SJCRH30 (cell line): ENCODE results near the gene RBFOX1. TPM values are rescaled to one million over a fixed set of nuclear protein-coding genes. Genes with fewer than 3 reads are reported as not detected.

Experiments used
- DNase-seq, 2 experiments: peaks; one replicate each; pipeline ENCODE4 v3.0.0-alpha.2; 2015 to 2020
- H3K27ac ChIP-seq: fragments of 250-450 bp; sonication (Bioruptor Pico); 2 replicates; pipeline ENCODE4 v1.5.1; 2020; ENCODE audit warnings: mild to moderate bottlenecking, moderate library complexity
- H3K27me3 ChIP-seq: fragments of 250-450 bp; sonication (Bioruptor Pico); 2 replicates; pipeline ENCODE4 v1.5.1; 2020; ENCODE audit warnings: mild to moderate bottlenecking, moderate library complexity
- H3K36me3 ChIP-seq: fragments of 250-450 bp; sonication (Bioruptor Pico); 2 replicates; pipeline ENCODE4 v1.5.1; 2020; ENCODE audit warnings: mild to moderate bottlenecking, moderate library complexity
- H3K4me1 ChIP-seq: fragments of 250-450 bp; sonication (Bioruptor Pico); 2 replicates; pipeline ENCODE4 v1.5.1; 2020; ENCODE audit warnings: mild to moderate bottlenecking, moderate library complexity
- H3K4me3 ChIP-seq: fragments of 250-450 bp; sonication (Bioruptor Pico); 2 replicates; pipeline ENCODE4 v1.5.1; 2020; ENCODE audit warnings: mild to moderate bottlenecking, moderate library complexity
- H3K9me3 ChIP-seq: fragments of 250-450 bp; sonication (Bioruptor Pico); replicated peaks from 2 replicates; pipeline ENCODE4 v1.5.1; 2020; ENCODE audit warnings: mild to moderate bottlenecking, moderate library complexity
- total RNA-seq: library from RNA; depleted of rRNA; stranded (reverse); fragments of >200 nt; shearing (Covaris generic); gene quantifications from 2 replicates; pipeline ENCODE4 v1.2.3, GENCODE V29; 2014

RBFOX1 gene
- total RNA-seq, 1 experiment from 2014 or later = 11.6 TPM

GRCh38 chr16:7437135-7437804 is 104.6 kb downstream of the RBFOX1 start:
- Histone ChIP-seq H3K27ac (no peak overlapping the region), H3K4me1 (no peaks in the 10 kb centered on the region), H3K36me3 (no peaks in the 10 kb centered on the region), H3K27me3 (no peaks in the 10 kb centered on the region), H3K9me3 (no peaks in the 10 kb centered on the region), H3K4me3 (no peak overlapping the region)
- DNase-seq = no peak

DNA sequence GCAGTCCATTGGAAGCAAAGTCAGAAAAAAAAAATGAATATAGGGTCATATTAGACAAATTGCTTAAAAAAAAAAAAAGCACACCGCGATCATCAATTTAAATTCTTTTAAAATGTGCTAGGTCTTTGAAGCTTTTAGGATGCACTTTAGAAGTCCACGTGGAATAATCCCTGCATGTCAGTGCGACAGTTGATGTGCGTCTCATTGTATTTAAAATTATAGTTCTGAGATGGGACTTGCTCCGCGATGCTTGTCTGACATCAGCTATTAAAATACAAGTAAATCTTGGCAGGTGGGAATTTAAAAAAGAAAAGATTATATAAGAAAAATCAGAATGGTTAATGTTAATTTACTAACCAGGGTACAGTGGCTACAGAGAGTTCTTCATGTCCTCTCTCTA is 105.2 kb downstream of the RBFOX1 start:
- Histone ChIP-seq H3K27ac (no peak overlapping the region), H3K27me3 (no peaks in the 10 kb centered on the region), H3K4me3 (no peak overlapping the region), H3K9me3 (no peaks in the 10 kb centered on the region), H3K36me3 (no peaks in the 10 kb centered on the region), H3K4me1 (no peaks in the 10 kb centered on the region)
- DNase-seq = no peak

- Histone ChIP-seq H3K4me1 (peaks cover 3% of the 10 kb centered on the region; the same call in 1 of the 2 replicates), H3K36me3 (no peaks in the 10 kb centered on the region), H3K27ac (no peak overlapping the region), H3K9me3 (no peaks in the 10 kb centered on the region), H3K4me3 (no peak overlapping the region), H3K27me3 (no peaks in the 10 kb centered on the region)
- DNase-seq = no peak
Observed at GRCh38 chr16:7438601-7439000, 106.0 kb downstream of the RBFOX1 start.

- H3K4me3 ChIP-seq = no peak overlapping the region
- no peak overlapping the region for H3K27ac ChIP-seq
- peaks cover 6% of the 10 kb centered on the region; the same call in 1 of the 2 replicates for H3K4me1 ChIP-seq
- no peak for DNase-seq
- H3K9me3 ChIP-seq = no peaks in the 10 kb centered on the region
- H3K27me3 ChIP-seq = no peaks in the 10 kb centered on the region
- H3K36me3 ChIP-seq = no peaks in the 10 kb centered on the region
Observed at GRCh38 chr16:7439518-7439917, 106.9 kb downstream of the RBFOX1 start.

- Histone ChIP-seq H3K9me3 (no peaks in the 10 kb centered on the region), H3K4me1 (peaks cover 6% of the 10 kb centered on the region; the same call in 1 of the 2 replicates), H3K27ac (no peak overlapping the region), H3K4me3 (no peak overlapping the region), H3K36me3 (no peaks in the 10 kb centered on the region), H3K27me3 (no peaks in the 10 kb centered on the region)
- no peak for DNase-seq
Observed at GRCh38 chr16:7440886-7441400, 108.3 kb downstream of the RBFOX1 start.

GRCh38 chr16:7442050-7442449 is 109.4 kb downstream of the RBFOX1 start:
- DNase-seq = no peak
- Histone ChIP-seq H3K27me3 (no peaks in the 10 kb centered on the region), H3K36me3 (no peaks in the 10 kb centered on the region), H3K9me3 (no peaks in the 10 kb centered on the region), H3K4me3 (no peak overlapping the region), H3K27ac (no peak overlapping the region), H3K4me1 (peaks cover 6% of the 10 kb centered on the region; the same call in 1 of the 2 replicates)

GRCh38 chr16:7443142-7443541 is 110.5 kb downstream of the RBFOX1 start:
- H3K36me3 ChIP-seq = no peaks in the 10 kb centered on the region
- no peak overlapping the region for H3K27ac ChIP-seq
- peaks cover 6% of the 10 kb centered on the region; the same call in 1 of the 2 replicates for H3K4me1 ChIP-seq
- H3K27me3 ChIP-seq = no peaks in the 10 kb centered on the region
- no peak overlapping the region for H3K4me3 ChIP-seq
- DNase-seq = no peak
- no peaks in the 10 kb centered on the region for H3K9me3 ChIP-seq

DNA sequence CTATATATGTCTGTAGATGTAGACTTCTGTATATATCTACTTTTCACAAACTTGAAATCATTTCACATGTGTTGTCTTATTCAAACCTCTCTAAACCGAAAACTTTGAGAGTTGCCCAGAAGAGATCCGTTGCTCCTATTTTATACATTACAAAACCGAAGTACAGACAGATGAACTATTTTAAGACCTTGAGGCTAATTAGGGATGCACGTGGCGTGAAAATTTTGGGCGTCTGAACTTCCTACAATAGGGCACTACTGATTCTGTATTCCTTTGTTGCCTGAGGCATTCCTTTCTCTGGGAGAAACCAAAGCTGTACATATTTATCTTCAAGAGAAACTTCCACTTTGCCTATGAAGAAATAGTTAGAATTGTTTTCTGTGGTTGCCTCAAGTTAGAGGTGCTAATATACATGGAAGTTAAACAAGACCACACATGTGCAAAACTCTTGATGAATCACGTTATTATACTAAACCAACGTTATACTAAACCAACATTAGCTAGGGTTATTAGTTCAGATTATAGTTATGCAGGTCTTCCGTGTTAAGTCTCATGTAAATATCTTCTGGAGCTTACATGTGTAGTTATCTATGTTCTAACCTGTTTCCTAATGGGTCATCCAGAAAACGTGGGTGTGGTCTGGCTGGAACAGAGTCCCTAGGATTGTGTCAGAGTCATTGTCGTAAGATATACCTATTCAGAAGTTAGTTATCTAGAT is 111.2 kb downstream of the RBFOX1 start:
- no peaks in the 10 kb centered on the region for H3K9me3 ChIP-seq
- no peaks in the 10 kb centered on the region for H3K27me3 ChIP-seq
- H3K36me3 ChIP-seq = no peaks in the 10 kb centered on the region
- H3K27ac ChIP-seq = no peak overlapping the region
- peaks cover 6% of the 10 kb centered on the region; the same call in 1 of the 2 replicates for H3K4me1 ChIP-seq
- DNase-seq = peak in 1 of 2 experiments; percentile 12
- H3K4me3 ChIP-seq = no peak overlapping the region

- Histone ChIP-seq H3K9me3 (no peaks in the 10 kb centered on the region), H3K4me3 (no peak overlapping the region), H3K36me3 (no peaks in the 10 kb centered on the region), H3K27me3 (no peaks in the 10 kb centered on the region), H3K4me1 (no peaks in the 10 kb centered on the region), H3K27ac (no peak overlapping the region)
- no peak for DNase-seq
Observed at GRCh38 chr16:7449306-7449705, 116.7 kb downstream of the RBFOX1 start.

GRCh38 chr16:7449808-7450207 is 117.2 kb downstream of the RBFOX1 start:
- Histone ChIP-seq H3K36me3 (no peaks in the 10 kb centered on the region), H3K4me1 (no peaks in the 10 kb centered on the region), H3K27ac (no peak overlapping the region), H3K4me3 (no peak overlapping the region), H3K9me3 (no peaks in the 10 kb centered on the region), H3K27me3 (no peaks in the 10 kb centered on the region)
- DNase-seq = no peak

GRCh38 chr16:7450440-7450839 is 117.8 kb downstream of the RBFOX1 start:
- Histone ChIP-seq H3K9me3 (no peaks in the 10 kb centered on the region), H3K27ac (no peak overlapping the region), H3K4me3 (no peak overlapping the region), H3K27me3 (no peaks in the 10 kb centered on the region), H3K4me1 (no peaks in the 10 kb centered on the region), H3K36me3 (no peaks in the 10 kb centered on the region)
- no peak for DNase-seq

GRCh38 chr16:7452090-7452489 is 119.4 kb downstream of the RBFOX1 start:
- no peaks in the 10 kb centered on the region for H3K27me3 ChIP-seq
- DNase-seq = no peak
- H3K9me3 ChIP-seq = no peaks in the 10 kb centered on the region
- H3K36me3 ChIP-seq = no peaks in the 10 kb centered on the region
- H3K4me1 ChIP-seq = no peaks in the 10 kb centered on the region
- no peak overlapping the region for H3K27ac ChIP-seq
- no peak overlapping the region for H3K4me3 ChIP-seq

- no peak overlapping the region for H3K27ac ChIP-seq
- no peak overlapping the region for H3K4me3 ChIP-seq
- H3K36me3 ChIP-seq = no peaks in the 10 kb centered on the region
- H3K9me3 ChIP-seq = no peaks in the 10 kb centered on the region
- H3K4me1 ChIP-seq = peaks cover 6% of the 10 kb centered on the region; the same call in 1 of the 2 replicates
- DNase-seq = no peak
- H3K27me3 ChIP-seq = no peaks in the 10 kb centered on the region
Observed at GRCh38 chr16:7456211-7456610, 123.6 kb downstream of the RBFOX1 start.

DNA sequence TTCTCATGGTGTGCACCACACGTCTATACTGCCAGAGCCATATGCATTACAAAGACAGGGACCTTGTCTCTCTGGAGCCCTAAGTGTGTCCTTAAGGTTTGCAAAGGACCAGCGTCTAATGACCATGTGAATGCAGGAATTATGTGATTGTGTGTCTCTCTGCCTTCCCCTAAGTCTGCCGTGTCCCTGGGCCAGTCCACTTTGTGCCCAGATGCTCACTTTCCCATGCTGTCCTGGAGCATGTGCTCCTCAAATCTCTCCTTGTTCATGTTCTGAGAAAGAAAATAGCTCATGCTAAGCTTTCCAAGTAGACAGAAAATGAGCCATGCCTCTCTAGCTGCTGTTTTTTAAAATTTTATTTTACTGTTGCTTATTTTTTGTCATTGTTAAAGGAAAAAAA is 125.5 kb downstream of the RBFOX1 start:
- no peaks in the 10 kb centered on the region for H3K27me3 ChIP-seq
- H3K4me1 ChIP-seq = peaks cover 19% of the 10 kb centered on the region
- H3K4me3 ChIP-seq = no peak overlapping the region
- H3K9me3 ChIP-seq = no peaks in the 10 kb centered on the region
- no peak for DNase-seq
- no peaks in the 10 kb centered on the region for H3K36me3 ChIP-seq
- H3K27ac ChIP-seq = no peak overlapping the region

DNA sequence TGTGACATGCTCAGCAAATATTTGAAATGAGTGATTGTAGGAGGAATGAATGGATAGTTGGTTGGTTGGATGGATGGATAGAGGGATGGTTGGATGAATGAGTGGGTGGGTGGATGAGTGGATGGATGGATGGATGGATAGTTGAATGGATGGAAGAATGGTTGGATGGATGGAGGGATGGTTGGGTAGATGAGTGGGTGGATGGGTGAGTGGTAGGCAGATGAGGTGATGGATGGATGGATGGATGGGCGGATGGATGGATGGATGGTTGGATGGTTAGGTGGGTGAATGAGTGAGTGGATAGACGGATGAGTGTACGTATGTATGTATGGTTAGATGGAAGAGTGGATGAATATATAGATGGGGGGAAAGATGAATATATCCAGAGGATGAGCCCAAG is 137.7 kb downstream of the RBFOX1 start:
- H3K4me1 ChIP-seq = no peaks in the 10 kb centered on the region
- no peak overlapping the region for H3K4me3 ChIP-seq
- no peaks in the 10 kb centered on the region for H3K36me3 ChIP-seq
- DNase-seq = no peak
- no peak overlapping the region for H3K27ac ChIP-seq
- no peaks in the 10 kb centered on the region for H3K9me3 ChIP-seq
- H3K27me3 ChIP-seq = no peaks in the 10 kb centered on the region
